ENCODE measurements around the gene CHD2.
"Not testable (repeated sequence)": the region's sequence is repeated elsewhere in the genome, so short reads cannot be mapped to it uniquely, and the experiment has no call there.

CHD2 gene

GRCh38 chr15:93037820-93038705, 137.9 kb downstream of the CHD2 start:
- no peak for DNase-seq

GRCh38 chr15:93039562-93040287, 139.6 kb downstream of the CHD2 start:
- not testable (repeated sequence) for DNase-seq

- DNase-seq: no peak
Measured at GRCh38 chr15:93040288-93041158, 140.4 kb downstream of the CHD2 start.

- DNase-seq: no peak
Measured at GRCh38 chr15:93041159-93041547, 141.0 kb downstream of the CHD2 start.

- no peak for DNase-seq
Measured at GRCh38 chr15:93042211-93042610, 142.1 kb downstream of the CHD2 start.

- DNase-seq: peak; percentile 49
Measured at GRCh38 chr15:93042691-93043378, 142.7 kb downstream of the CHD2 start.

GRCh38 chr15:93043621-93044300, 143.6 kb downstream of the CHD2 start:
- no peak for DNase-seq

GRCh38 chr15:93044301-93045190, 144.4 kb downstream of the CHD2 start:
- no peak for DNase-seq

GRCh38 chr15:93045191-93045785, 145.2 kb downstream of the CHD2 start:
- DNase-seq: no peak

GRCh38 chr15:93046120-93046519, 146.0 kb downstream of the CHD2 start:
- DNase-seq: no peak

GRCh38 chr15:93046721-93047120, 146.6 kb downstream of the CHD2 start:
- no peak for DNase-seq

- DNase-seq: no peak
Measured at GRCh38 chr15:93047621-93048425, 147.7 kb downstream of the CHD2 start.

- no peak for DNase-seq
Measured at GRCh38 chr15:93048426-93048721, 148.2 kb downstream of the CHD2 start.

GRCh38 chr15:93048759-93049161, 148.6 kb downstream of the CHD2 start:
- DNase-seq: peak; percentile 85

GRCh38 chr15:93049233-93049632, 149.1 kb downstream of the CHD2 start:
- DNase-seq: no peak

GRCh38 chr15:93049914-93050578, 149.9 kb downstream of the CHD2 start:
- no peak for DNase-seq

- no peak for DNase-seq
Measured at GRCh38 chr15:93050648-93051047, 150.5 kb downstream of the CHD2 start.

- DNase-seq: no peak
Measured at GRCh38 chr15:93051236-93052089, 151.3 kb downstream of the CHD2 start.
